ENCODE data around the gene PTGR3. TPM values are rescaled to one million over a fixed set of nuclear protein-coding genes. Genes with fewer than 3 reads are reported as not detected.

PTGR3 gene
- total and polyA plus RNA-seq, 2 donors from 2014 or later: 21.1 to 36.8 TPM

GRCh38 chr18:75207310-75208154, 1.4 kb downstream of the PTGR3 start:
- FAIRE-seq (no peak), DNase-seq (peak in 4 of 5 donors; percentile 42 to 71 (median 62))
- Histone ChIP-seq H3K36me3 (ENCODE audit: control insufficient read depth in 2 of 3, insufficient read depth in 3 of 3, low read length in 3 of 3) (no peaks in the 10 kb centered on the region), H3K27ac (ENCODE audit: low read depth in 2 of 2, low read length in 2 of 2) (peak overlapping the region; percentile 96), H3K27me3 (ENCODE audit: control insufficient read depth, insufficient read depth, low read length) (no peaks in the 10 kb centered on the region), H3K9me3 (ENCODE audit: control insufficient read depth in 2 of 3, insufficient read depth in 1 of 3, low read length in 3 of 3) (no peaks in the 10 kb centered on the region), H3K9ac (ENCODE audit: low read length in 3 of 3) (peak overlapping the region; percentile 73 to 87 (median 83)), H3K4me3 (ENCODE audit: low read length in 3 of 3) (peak overlapping the region; percentile 76 to 87 (median 81)), H3K4me1 (ENCODE audit: control insufficient read depth in 2 of 3, insufficient read depth in 2 of 3, low read depth in 1 of 3, low read length in 3 of 3) (peaks cover 3 to 13% (median 11%) of the 10 kb centered on the region in 3 donors)
- intact Hi-C loops (cut with DNase I): no loop called here
- TF ChIP-seq CTCF (IDR thresholded peaks at IDR 0.05; ENCODE audit: borderline replicate concordance, extremely low read depth, insufficient read depth): no peak

GRCh38 chr18:75206452-75207309, 2.3 kb downstream of the PTGR3 start:
- Histone ChIP-seq H3K4me1 (ENCODE audit: control insufficient read depth in 2 of 3, insufficient read depth in 2 of 3, low read depth in 1 of 3, low read length in 3 of 3) (peaks cover 5 to 13% (median 11%) of the 10 kb centered on the region in 3 donors), H3K9ac (ENCODE audit: low read length in 3 of 3) (peak overlapping the region in 2 of 3 donors; percentile 73 to 83), H3K4me3 (ENCODE audit: low read length in 3 of 3) (peak overlapping the region in 2 of 3 donors; percentile 81 to 87), H3K27me3 (ENCODE audit: control insufficient read depth, insufficient read depth, low read length) (no peaks in the 10 kb centered on the region), H3K27ac (ENCODE audit: low read depth in 2 of 2, low read length in 2 of 2) (no peak overlapping the region), H3K9me3 (ENCODE audit: control insufficient read depth in 2 of 3, insufficient read depth in 1 of 3, low read length in 3 of 3) (no peaks in the 10 kb centered on the region), H3K36me3 (ENCODE audit: control insufficient read depth in 2 of 3, insufficient read depth in 3 of 3, low read length in 3 of 3) (peaks cover 0 to 2% (median 1%) of the 10 kb centered on the region in 3 donors)
- FAIRE-seq: no peak
- intact Hi-C loops (cut with DNase I): no loop called here
- TF ChIP-seq CTCF (IDR thresholded peaks at IDR 0.05; ENCODE audit: borderline replicate concordance, extremely low read depth, insufficient read depth): no peak
- DNase-seq: no peak

GRCh38 chr18:75205514-75206132, 3.3 kb downstream of the PTGR3 start:
- H3K4me1 ChIP-seq (ENCODE audit: control insufficient read depth in 2 of 3, insufficient read depth in 2 of 3, low read depth in 1 of 3, low read length in 3 of 3): peaks cover 5 to 13% (median 11%) of the 10 kb centered on the region in 3 donors
- intact Hi-C loops (cut with DNase I): no loop called here
- no peaks in the 10 kb centered on the region for H3K27me3 ChIP-seq (ENCODE audit: control insufficient read depth, insufficient read depth, low read length)
- H3K36me3 ChIP-seq (ENCODE audit: control insufficient read depth in 2 of 3, insufficient read depth in 3 of 3, low read length in 3 of 3): peaks cover 0 to 6% (median 5%) of the 10 kb centered on the region in 3 donors
- TF ChIP-seq CTCF (IDR thresholded peaks at IDR 0.05; ENCODE audit: borderline replicate concordance, extremely low read depth, insufficient read depth): no peak
- DNase-seq: peak in 3 of 5 donors; percentile 66 to 82 (median 76)
- peak overlapping the region in 2 of 3 donors; percentile 10 to 36 for H3K9ac ChIP-seq (ENCODE audit: low read length in 3 of 3)
- H3K4me3 ChIP-seq (ENCODE audit: low read length in 3 of 3): peak overlapping the region; percentile 15 to 87 (median 44)
- no peak overlapping the region for H3K27ac ChIP-seq (ENCODE audit: low read depth in 2 of 2, low read length in 2 of 2)
- FAIRE-seq: no peak
- H3K9me3 ChIP-seq (ENCODE audit: control insufficient read depth in 2 of 3, insufficient read depth in 1 of 3, low read length in 3 of 3): no peaks in the 10 kb centered on the region

Measured in kidney (tissue), 14 donors.